ENCODE results near the gene POFUT1.

Gene POFUT1

GRCh38 chr20:32285082-32285620 is 77.5 kb downstream of the POFUT1 start:
- no peak for DNase-seq

GRCh38 chr20:32285621-32286371 is 78.1 kb downstream of the POFUT1 start:
- DNase-seq: no peak

GRCh38 chr20:32287231-32287638 is 79.6 kb downstream of the POFUT1 start:
- DNase-seq: peak; percentile 36

Measured in NCI-H2029 (cell line).